ENCODE results near the gene SNX17.

- no peak for TF ChIP-seq CTCF (conservative IDR thresholded peaks at IDR 0.05)
- no peak for TF ChIP-seq EZH2 (IDR thresholded peaks at IDR 0.05; ENCODE audit: low read depth)
These were observed 51.3 kb downstream of the SNX17 start for GRCh38 chr2:27421660-27422250.
